Kidney glomerular epithelial cell (primary cell): ENCODE measurements around the gene MYH8.

Experiments used
- DNase-seq: peaks from one replicate; lab custom pipeline; 2025; lab: John Stamatoyannopoulos, UW

Gene MYH8

GRCh38 chr17:10421900-10422542 lies at the start of gene MYH8:
Gene MYH8, minus strand, starts transcription at chr17:10421950. Its CDS starts 1,723 bp downstream, at chr17:10420227.
- DNase-seq, result no peak

GRCh38 chr17:10469459-10469858 lies 47.7 kb upstream of the MYH8 start, which contains the start of gene MYH4:
Gene MYH4, minus strand, starts transcription at chr17:10469559. Its CDS starts 2,814 bp downstream, at chr17:10466745.
- no peak for DNase-seq

- no peak for DNase-seq
Observed at GRCh38 chr17:10463402-10463801, 41.7 kb upstream of the MYH8 start.

- no peak for DNase-seq
Observed at GRCh38 chr17:10460062-10460461, 38.3 kb upstream of the MYH8 start.

- DNase-seq, result no peak
Observed at GRCh38 chr17:10458701-10459100, 37.0 kb upstream of the MYH8 start.

- DNase-seq, result no peak
Observed at GRCh38 chr17:10457952-10458351, 36.2 kb upstream of the MYH8 start.

GRCh38 chr17:10447026-10447931 lies 25.5 kb upstream of the MYH8 start:
- no peak for DNase-seq

- DNase-seq, result no peak
Observed at GRCh38 chr17:10439816-10440215, 18.1 kb upstream of the MYH8 start.

GRCh38 chr17:10435096-10435495 lies 13.3 kb upstream of the MYH8 start:
- no peak for DNase-seq

GRCh38 chr17:10429421-10430045 lies 7.8 kb upstream of the MYH8 start:
- no peak for DNase-seq

- no peak for DNase-seq
Observed at GRCh38 chr17:10428781-10429180, 7.0 kb upstream of the MYH8 start.

- DNase-seq, result no peak
Observed at GRCh38 chr17:10421211-10421610, 539 bp downstream of the MYH8 start.

- no peak for DNase-seq
Observed at GRCh38 chr17:10420811-10421210, 939 bp downstream of the MYH8 start.

- no peak for DNase-seq
Observed at GRCh38 chr17:10417431-10417830, 4.3 kb downstream of the MYH8 start.

GRCh38 chr17:10415161-10415560 lies 6.6 kb downstream of the MYH8 start:
- no peak for DNase-seq

- no peak for DNase-seq
Observed at GRCh38 chr17:10403589-10403988, 18.2 kb downstream of the MYH8 start.

- no peak for DNase-seq
Observed at GRCh38 chr17:10398352-10398751, 23.4 kb downstream of the MYH8 start.

- no peak for DNase-seq
Observed at GRCh38 chr17:10396524-10397163, 25.1 kb downstream of the MYH8 start.

- no peak for DNase-seq
Observed at GRCh38 chr17:10394201-10394887, 27.4 kb downstream of the MYH8 start.

GRCh38 chr17:10392880-10393279 lies 28.9 kb downstream of the MYH8 start:
- no peak for DNase-seq

- DNase-seq, result no peak
Observed at GRCh38 chr17:10385871-10386270, 35.9 kb downstream of the MYH8 start.

GRCh38 chr17:10384175-10384574 lies 37.6 kb downstream of the MYH8 start:
- no peak for DNase-seq
